HCT116 (cell line): ENCODE results near the gene PBX2. TPM values are rescaled to one million over a fixed set of nuclear protein-coding genes. Genes with fewer than 3 reads are reported as not detected.

Source experiments
- ATAC-seq: fragments of 200-7000 bp; cut with Tn5 transposase; 2 replicates; pipeline ENCODE4 v1.9.1; 2020; ENCODE audit warnings: mild to moderate bottlenecking, moderate library complexity
- BruUV-seq: library from RNA; stranded (reverse); fragments of 400-500 nt; replicated peaks from 2 replicates; lab custom pipeline; 2021; lab: Mats Ljungman, UMichigan
- CTCF ChIA-PET: fragments of 300-600 bp; sonication (Branson Sonifier 250); formaldehyde crosslinking; loops from one replicate; lab custom pipeline; 2021; ENCODE audit warnings: antibody characterized with exemption; lab: Charles Lee
- POLR2A ChIA-PET: fragments of 300-600, 350-600 bp; sonication (Branson Sonifier 250); formaldehyde crosslinking; loops from one replicate; lab custom pipeline; 2021; ENCODE audit warnings: antibody characterized with exemption; lab: Charles Lee
- RAD21 ChIA-PET, 2 experiments: fragments of 300-600 bp; sonication (Branson Sonifier 250); formaldehyde crosslinking; loops; one replicate each; lab custom pipeline; 2023; ENCODE audit warnings: low total read pairs in 2 of 2; ENCODE audit not compliant: uncharacterized antibody in 2 of 2, unreplicated experiment in 2 of 2, low non-redundant PET in 1 of 2; lab: Charles Lee
- DNase-seq: peaks from one replicate; pipeline ENCODE4 v3.0.0-alpha.2; 2010; ENCODE audit warnings: low read depth, low spot score
- H2AFZ ChIP-seq: fragments of 200-600 bp; shearing (Covaris generic), sonication (generic); 2 replicates; pipeline ENCODE4 v1.6.1; 2017; ENCODE audit warnings: low read depth, mixed run types, mixed read lengths, antibody characterized with exemption, low read length; ENCODE audit not compliant: poor library complexity, severe bottlenecking
- H3K27ac ChIP-seq: 2 replicates; pipeline ENCODE4 v1.5.1; 2012; ENCODE audit warnings: low read depth, low read length
- H3K27me3 ChIP-seq: fragments of 200-600 bp; sonication (generic); 2 replicates; pipeline ENCODE4 v1.6.1; 2016; ENCODE audit warnings: mixed run types, low read length, mixed read lengths; ENCODE audit not compliant: insufficient read depth
- H3K36me3 ChIP-seq, 2 experiments: fragments of 200-500 bp in 1 of 2; fragments of 200-600 bp in 1 of 2; sonication (Bioruptor generic) in 1 of 2; sonication (generic) in 1 of 2; 2 replicates each; pipeline versions ENCODE4 v1.5.1 to v1.6.1; 2014 to 2016; ENCODE audit warnings: low read length in 2 of 2, inconsistent platforms in 1 of 2, mixed read lengths in 1 of 2, mixed run types in 1 of 2; ENCODE audit not compliant: insufficient read depth in 2 of 2, control insufficient read depth in 1 of 2
- H3K4me1 ChIP-seq, 2 experiments: fragments of 200-600 bp in 1 of 2; sonication (generic) in 1 of 2; 2 replicates each; pipeline versions ENCODE4 v1.5.1 to v1.6.1; 2012 to 2017; ENCODE audit warnings: low read length in 2 of 2, inconsistent platforms in 1 of 2, mild to moderate bottlenecking in 1 of 2, mixed read lengths in 1 of 2, mixed run types in 1 of 2, moderate library complexity in 1 of 2; ENCODE audit not compliant: insufficient read depth in 2 of 2, control insufficient read depth in 1 of 2
- H3K4me2 ChIP-seq: fragments of 200-600 bp; sonication (generic); 2 replicates; pipeline ENCODE4 v1.6.1; 2017; ENCODE audit warnings: mixed run types, low read length, mixed read lengths
- H3K4me3 ChIP-seq, 2 experiments: fragments of 200-600 bp in 1 of 2; sonication (generic) in 1 of 2; replicated peaks in 1 of 2; 2 replicates each; pipeline ENCODE4 v1.5.1; 2011 to 2016; ENCODE audit warnings: low read length in 2 of 2, control low read depth in 1 of 2, low read depth in 1 of 2, mild to moderate bottlenecking in 1 of 2, mixed read lengths in 1 of 2, mixed run types in 1 of 2
- H3K79me2 ChIP-seq: fragments of 200-600 bp; sonication (generic); 2 replicates; pipeline ENCODE4 v1.6.1; 2017; ENCODE audit warnings: mild to moderate bottlenecking, mixed run types, low read length, moderate library complexity, mixed read lengths; ENCODE audit not compliant: insufficient read depth
- H3K9ac ChIP-seq: fragments of 200-600 bp; sonication (generic); 2 replicates; pipeline ENCODE4 v1.6.1; 2016; ENCODE audit warnings: low read length, mixed read lengths
- H3K9me2 ChIP-seq: fragments of 200-600 bp; sonication (generic), shearing (Covaris generic); 2 replicates; pipeline ENCODE4 v1.6.1; 2017; ENCODE audit warnings: mixed run types, mild to moderate bottlenecking, moderate library complexity; ENCODE audit not compliant: insufficient read depth
- H3K9me3 ChIP-seq, 2 experiments: fragments of 200-500 bp in 1 of 2; fragments of 200-600 bp in 1 of 2; sonication (Bioruptor generic) in 1 of 2; sonication (generic) in 1 of 2; 2 replicates each; pipeline ENCODE4 v1.6.1; 2014 to 2017; ENCODE audit warnings: low read length in 2 of 2, mixed read lengths in 2 of 2, inconsistent platforms in 1 of 2, low read depth in 1 of 2, mild to moderate bottlenecking in 1 of 2, mixed run types in 1 of 2, moderate library complexity in 1 of 2; ENCODE audit not compliant: control insufficient read depth in 1 of 2, insufficient read depth in 1 of 2
- H4K20me1 ChIP-seq: fragments of 200-600 bp; sonication (generic), shearing (Covaris generic); 2 replicates; pipeline ENCODE4 v1.6.1; 2017; ENCODE audit warnings: mixed run types, mild to moderate bottlenecking, moderate library complexity; ENCODE audit not compliant: insufficient read depth
- ATF3 ChIP-seq: IDR thresholded peaks from 2 replicates; pipeline ENCODE4 v1.6.1; 2012
- CTCF ChIP-seq, 3 experiments: fragments of 200-600 bp in 1 of 3; sonication (generic) in 1 of 3; IDR thresholded peaks in 2 of 3; conservative IDR thresholded peaks in 1 of 3; 2 replicates each; pipeline ENCODE4 v1.5.1; 2012 to 2017; ENCODE audit warnings: low read depth in 2 of 3, low read length in 2 of 3, antibody characterized with exemption in 1 of 3, borderline replicate concordance in 1 of 3, control low read depth in 1 of 3, mild to moderate bottlenecking in 1 of 3, mixed read lengths in 1 of 3, mixed run types in 1 of 3, moderate library complexity in 1 of 3; ENCODE audit not compliant: insufficient read depth in 1 of 3
- ELF1 ChIP-seq: IDR thresholded peaks from 2 replicates; pipeline ENCODE4 v1.6.1; 2012; ENCODE audit warnings: low read depth, borderline replicate concordance
- EZH2 ChIP-seq: fragments of 200-600 bp; sonication (generic); IDR thresholded peaks from 2 replicates; pipeline ENCODE4 v1.6.1; 2017; ENCODE audit warnings: antibody characterized with exemption, mixed run types
- EZH2phosphoT487 ChIP-seq: fragments of 200-600 bp; IDR thresholded peaks from 2 replicates; pipeline ENCODE4 v1.6.1; 2018; ENCODE audit warnings: antibody characterized with exemption, borderline replicate concordance
- FOSL1 ChIP-seq: IDR thresholded peaks from 2 replicates; pipeline ENCODE4 v1.6.1; 2012; ENCODE audit warnings: low read depth
- JUND ChIP-seq: IDR thresholded peaks from 2 replicates; pipeline ENCODE4 v1.6.1; 2012
- MAX ChIP-seq: IDR thresholded peaks from 2 replicates; pipeline ENCODE4 v1.6.1; 2012
- RAD21 ChIP-seq: IDR thresholded peaks from 2 replicates; pipeline ENCODE4 v1.6.1; 2012; ENCODE audit warnings: low read depth, mild to moderate bottlenecking
- SIN3A ChIP-seq: IDR thresholded peaks from 2 replicates; pipeline ENCODE4 v1.6.1; 2012; ENCODE audit warnings: low read depth
- YY1 ChIP-seq: IDR thresholded peaks from 2 replicates; pipeline ENCODE4 v1.6.1; 2011; ENCODE audit warnings: low read length, low read depth, moderate library complexity, mild to moderate bottlenecking; ENCODE audit not compliant: insufficient replicate concordance; ENCODE audit errors: extremely low read depth
- ZBTB33 ChIP-seq: IDR thresholded peaks from 2 replicates; pipeline ENCODE4 v1.6.1; 2011; ENCODE audit warnings: mild to moderate bottlenecking, low read length, moderate library complexity; ENCODE audit not compliant: insufficient replicate concordance; ENCODE audit errors: extremely low read depth
- ZNF274 ChIP-seq: fragments of 200-500 bp; sonication (Bioruptor generic); IDR thresholded peaks from 2 replicates; pipeline ENCODE4 v1.6.1; 2014; ENCODE audit warnings: mild to moderate bottlenecking, low read depth, low read length, inconsistent platforms
- intact Hi-C: fragments of 100-400 bp; cut with micrococcal nuclease; formaldehyde crosslinking; loops from 2 replicates; pipeline ENCODE4 v1.10.0; 2022
- total RNA-seq: library from RNA; stranded (reverse); gene quantifications from one replicate; pipeline ENCODE4 v1.2.1, GENCODE V29; 2021; ENCODE audit not compliant: unreplicated experiment

The PBX2 gene
- total RNA-seq, 1 experiment from 2014 or later = 79.0 TPM

- Histone ChIP-seq H3K9me2 (no peaks in the 10 kb centered on the region), H4K20me1 (no peaks in the 10 kb centered on the region), H3K36me3 (no peaks in the 10 kb centered on the region), H3K4me3 (no peak overlapping the region), H3K27ac (no peak overlapping the region), H3K27me3 (0 out of 2 replicates have a peak, but pooled peaks cover 3% of the 10 kb centered on the region), H3K4me1 (peaks cover 11 to 22% of the 10 kb centered on the region in 2 experiments), H3K9me3 (no peaks in the 10 kb centered on the region), H2AFZ (no peak overlapping the region), H3K79me2 (no peaks in the 10 kb centered on the region), H3K4me2 (no peak overlapping the region), H3K9ac (no peak overlapping the region)
- ATAC-seq (no peak), DNase-seq (no peak)
- ChIA-PET POLR2A (no interaction called here), RAD21 (no interaction called here), CTCF (no interaction called here)
- TF ChIP-seq YY1 = no peak
- no peak for TF ChIP-seq EZH2
- no TSS peak for BruUV-seq
- intact Hi-C loops = no loop called here
Observed at GRCh38 chr6:32200711-32201475, 10.9 kb upstream of the PBX2 start.

- Histone ChIP-seq H3K4me3 (no peak overlapping the region), H3K36me3 (no peaks in the 10 kb centered on the region), H3K4me2 (no peak overlapping the region), H3K4me1 (peaks cover 17 to 34% of the 10 kb centered on the region in 2 experiments), H3K79me2 (no peaks in the 10 kb centered on the region), H2AFZ (no peak overlapping the region), H3K9ac (no peak overlapping the region), H3K27ac (no peak overlapping the region), H3K27me3 (0 out of 2 replicates have a peak, but pooled peaks cover 3% of the 10 kb centered on the region), H4K20me1 (no peaks in the 10 kb centered on the region), H3K9me3 (no peaks in the 10 kb centered on the region), H3K9me2 (no peaks in the 10 kb centered on the region)
- CTCF ChIA-PET = no interaction called here
- POLR2A ChIA-PET = no interaction called here
- no TSS peak for BruUV-seq
- intact Hi-C loops = no loop called here
- RAD21 ChIA-PET = no interaction called here
- no peak for TF ChIP-seq FOSL1
- TF ChIP-seq ATF3 = no peak
- TF ChIP-seq ZBTB33 = no peak
- TF ChIP-seq JUND = no peak
- TF ChIP-seq EZH2phosphoT487 = no peak
- no peak for TF ChIP-seq SIN3A
- no peak for TF ChIP-seq MAX
- TF ChIP-seq RAD21 = no peak
- no peak for TF ChIP-seq ELF1
- no peak for TF ChIP-seq CTCF (IDR thresholded peaks at IDR 0.05 in 2 of 3, conservative IDR thresholded peaks at IDR 0.05 in 1 of 3; ENCODE audit: borderline replicate concordance in 1 of 3, insufficient read depth in 1 of 3, low read depth in 2 of 3, low read length in 2 of 3)
- no peak for TF ChIP-seq ZNF274
- ATAC-seq (no peak), DNase-seq (no peak)
Observed at GRCh38 chr6:32198866-32199265, 8.9 kb upstream of the PBX2 start.
